NCI-H1436 treated with DMSO at 0.1 percent for 48 hours (cell line): Measurements from ENCODE around the gene COL16A1.
"Not testable (repeated sequence)": the region's sequence is repeated elsewhere in the genome, so short reads cannot be mapped to it uniquely, and the experiment has no call there.

Source experiments
- DNase-seq: peaks from one replicate; lab custom pipeline; 2025; lab: John Stamatoyannopoulos, UW

Gene COL16A1

DNA sequence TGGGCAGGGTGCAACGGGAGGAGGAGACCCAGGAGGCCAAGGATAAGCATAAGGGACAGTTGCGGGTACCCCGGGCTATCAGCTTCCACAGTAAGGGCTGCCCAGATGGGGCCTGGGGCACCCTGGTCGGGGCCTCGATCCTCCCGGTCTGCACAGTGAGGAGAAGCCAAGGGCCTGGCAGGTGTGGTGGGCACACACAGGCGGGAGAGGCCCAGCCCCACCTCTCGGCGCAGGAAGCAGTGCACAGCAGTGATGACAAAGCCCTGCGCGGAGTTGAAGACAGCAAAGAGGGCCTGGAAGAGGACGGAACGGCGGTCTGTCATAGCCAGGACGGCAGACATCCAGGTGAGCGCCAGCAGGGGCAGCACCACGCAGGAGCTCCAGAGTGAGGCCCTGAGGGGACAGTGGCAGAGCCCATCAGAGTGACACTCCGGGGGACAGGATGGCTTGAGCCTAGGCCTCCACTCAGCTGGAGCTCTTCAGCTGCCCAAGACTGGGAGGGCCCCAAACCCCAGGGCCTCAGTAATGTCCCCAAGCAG, 29.0 kb upstream of the COL16A1 start:
- no peak for DNase-seq

GRCh38 chr1:31732343-31732742, 28.5 kb upstream of the COL16A1 start:
- DNase-seq: no peak

DNA sequence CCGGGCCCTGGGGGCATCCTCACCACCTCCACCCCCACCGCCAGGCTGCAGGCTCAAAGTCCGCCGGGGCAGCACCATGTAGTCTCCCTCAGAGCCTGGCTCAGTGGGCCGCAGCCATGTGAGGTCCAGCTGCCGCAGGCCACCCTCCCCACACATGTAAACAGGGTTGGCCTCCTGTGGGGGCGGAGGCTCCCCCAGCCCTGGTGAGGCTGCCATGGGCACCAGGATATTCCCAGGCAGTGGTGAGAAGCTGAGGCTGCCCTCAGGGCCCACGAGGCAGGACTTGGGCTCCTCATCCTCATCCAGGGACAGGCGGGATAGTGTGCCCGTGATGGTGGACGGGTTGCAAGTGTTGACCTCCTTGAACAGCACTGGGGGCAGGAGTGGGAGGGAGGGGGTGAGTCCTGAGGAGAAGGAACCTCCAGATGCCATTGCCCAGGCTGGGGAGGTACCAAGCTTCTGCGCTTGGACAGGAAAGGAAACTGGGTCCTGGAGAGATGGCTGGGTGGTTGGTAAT, 27.3 kb upstream of the COL16A1 start:
- DNase-seq: no peak

GRCh38 chr1:31730336-31731048, 26.7 kb upstream of the COL16A1 start:
- DNase-seq: no peak

GRCh38 chr1:31727849-31728248, 24.0 kb upstream of the COL16A1 start:
- no peak for DNase-seq

DNA sequence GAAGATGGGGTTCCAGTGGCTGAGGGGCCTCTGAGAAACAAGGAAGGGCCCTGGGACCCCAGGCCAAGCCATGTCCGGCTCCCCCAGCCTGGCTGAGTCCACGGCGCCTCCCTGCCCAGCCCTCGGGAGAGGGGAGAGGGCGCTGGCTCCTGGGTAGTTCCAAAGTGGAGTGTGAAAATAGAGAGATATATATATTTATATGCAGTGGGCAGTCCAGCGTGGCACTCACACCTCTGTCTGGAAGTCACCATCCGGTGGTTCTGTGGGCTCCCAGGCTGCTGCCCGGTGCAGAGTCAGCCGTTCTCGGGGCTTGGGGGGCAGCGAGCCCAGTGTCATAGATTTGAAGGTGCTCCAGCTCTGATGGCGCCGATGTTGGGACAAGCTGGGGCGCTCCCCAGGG, 23.4 kb upstream of the COL16A1 start:
- DNase-seq: no peak

DNA sequence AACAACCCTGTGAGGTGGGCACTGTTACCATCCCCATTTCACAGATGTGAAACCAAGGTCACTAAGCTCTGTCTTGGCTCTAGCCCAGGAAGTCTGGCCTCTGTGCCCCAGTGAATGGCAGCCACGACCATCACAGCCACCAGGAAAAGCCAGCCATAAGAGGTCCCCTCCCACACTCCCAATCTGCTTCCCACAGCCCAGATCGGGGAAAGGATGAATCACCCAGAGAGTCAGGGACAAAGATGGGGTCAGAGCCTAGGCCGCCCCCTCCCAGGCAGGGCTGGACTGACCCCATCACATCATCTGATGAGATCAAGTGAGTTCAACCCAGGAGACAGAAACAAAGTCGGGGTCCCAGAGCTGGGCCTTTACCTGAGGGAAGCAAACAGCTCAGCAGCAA, 22.9 kb upstream of the COL16A1 start:
- no peak for DNase-seq

GRCh38 chr1:31725777-31726535, 22.1 kb upstream of the COL16A1 start:
- no peak for DNase-seq

DNA sequence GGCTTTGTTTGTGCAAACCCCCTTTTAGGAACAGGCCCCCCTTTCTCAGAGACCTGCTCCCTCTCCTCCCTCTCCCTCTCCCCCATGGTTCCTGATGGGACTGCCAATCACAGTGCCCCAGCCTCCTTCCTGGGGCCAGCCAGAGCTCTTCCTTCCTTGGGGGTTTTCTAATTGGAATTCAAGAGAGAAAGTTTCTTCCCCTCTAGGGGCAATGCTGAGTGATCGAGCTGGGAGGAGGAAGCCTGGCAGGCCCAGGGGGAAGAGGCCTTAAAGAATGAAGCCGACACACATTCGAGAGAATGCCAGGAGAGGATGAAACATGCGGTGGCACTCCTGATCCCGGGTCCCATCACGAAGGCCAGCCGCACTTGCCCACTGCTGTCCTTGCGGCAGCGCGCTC, 21.3 kb upstream of the COL16A1 start:
- no peak for DNase-seq

DNA sequence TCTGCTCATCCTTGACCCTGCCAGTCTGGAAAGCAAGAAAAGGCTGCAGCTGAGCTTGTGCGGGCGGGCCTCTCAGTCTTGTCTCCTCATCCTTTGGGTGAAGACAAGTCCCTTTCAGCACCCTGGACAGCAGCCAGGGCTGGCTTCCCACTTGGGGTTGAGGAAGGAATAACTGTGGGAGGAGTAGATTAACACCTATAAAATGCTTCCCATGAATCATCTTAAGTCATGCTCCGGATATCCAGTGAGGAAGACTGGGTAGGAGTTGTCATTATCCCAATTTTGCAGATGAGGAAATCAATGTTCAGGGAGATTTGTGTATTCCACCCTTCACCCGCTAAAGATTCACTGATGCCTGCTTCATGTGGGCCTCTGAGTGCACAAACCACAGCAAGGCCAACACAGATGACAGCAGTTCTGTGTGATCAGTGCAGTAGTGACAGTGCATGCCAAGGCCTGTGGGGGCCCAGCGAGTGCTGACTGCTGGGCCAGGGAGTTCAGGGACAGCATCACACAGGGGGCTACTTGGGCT, 20.1 kb upstream of the COL16A1 start:
- no peak for DNase-seq

DNA sequence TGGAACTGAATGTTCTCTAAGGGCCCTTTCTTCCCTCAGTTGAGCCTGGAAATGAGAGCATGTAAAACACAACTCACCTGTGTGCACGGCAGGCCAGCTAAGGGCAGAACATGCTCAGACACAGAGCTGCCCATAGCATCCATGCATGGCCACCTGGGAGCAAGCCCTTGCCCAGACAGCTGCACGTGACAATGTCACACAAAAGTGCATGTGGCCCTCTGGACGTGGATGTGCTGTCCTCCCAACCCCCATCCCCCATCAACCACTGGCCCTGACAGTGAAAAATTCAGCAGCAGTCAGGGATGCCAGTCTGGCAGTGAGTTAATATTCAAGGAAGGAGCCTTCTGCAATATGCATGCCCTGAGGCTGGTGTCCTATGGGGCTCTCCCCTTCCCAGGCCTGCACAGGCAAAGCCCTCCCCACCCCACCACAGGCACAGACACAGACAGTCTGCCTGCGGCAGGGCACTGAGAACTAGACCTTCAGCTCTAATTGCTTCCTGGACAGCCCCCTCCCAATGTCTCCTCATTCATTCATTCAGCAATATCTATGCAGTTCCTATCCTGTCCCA, 14.6 kb upstream of the COL16A1 start:
- DNase-seq: no peak

DNA sequence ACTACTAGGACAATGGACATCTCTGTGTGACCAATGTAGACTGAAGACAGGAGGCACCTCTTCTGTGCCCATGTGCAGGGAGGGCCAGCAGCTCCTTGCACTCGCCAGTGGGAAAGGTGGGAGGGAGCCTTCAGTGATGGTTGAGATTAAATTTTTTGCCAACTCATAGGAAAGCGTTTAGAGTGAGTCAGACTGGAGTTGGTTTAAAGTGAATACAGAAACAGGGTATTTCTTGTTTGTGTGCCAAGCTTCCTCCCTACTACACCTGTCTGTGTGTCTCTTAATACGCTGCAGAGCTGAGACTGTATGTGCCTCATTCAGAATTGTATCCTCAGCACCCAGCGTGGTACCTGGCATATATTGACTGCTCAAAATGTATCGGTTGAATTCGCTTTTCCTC, 13.5 kb upstream of the COL16A1 start:
- DNase-seq: no peak

DNA sequence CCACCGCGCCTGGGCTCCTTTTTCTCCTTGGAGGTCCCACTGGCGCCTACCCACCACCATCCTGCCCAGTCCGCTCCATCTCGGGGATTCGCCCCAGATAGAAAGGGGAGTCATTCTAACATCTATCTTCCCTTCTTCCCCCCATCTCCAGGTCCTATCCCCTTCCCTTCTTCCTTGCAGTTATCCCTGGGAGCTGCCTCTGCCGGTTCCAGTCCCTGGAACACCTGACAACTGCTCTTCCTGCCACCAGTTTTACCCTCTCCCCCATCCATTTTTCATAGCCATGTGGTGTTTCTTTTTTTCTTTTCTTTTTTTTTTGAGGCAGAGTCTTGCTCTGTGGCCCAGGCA, 12.0 kb upstream of the COL16A1 start:
- no peak for DNase-seq

- DNase-seq: no peak
Measured at GRCh38 chr1:31715087-31715872, 11.5 kb upstream of the COL16A1 start.

- no peak for DNase-seq
Measured at GRCh38 chr1:31714442-31715086, 10.7 kb upstream of the COL16A1 start.

DNA sequence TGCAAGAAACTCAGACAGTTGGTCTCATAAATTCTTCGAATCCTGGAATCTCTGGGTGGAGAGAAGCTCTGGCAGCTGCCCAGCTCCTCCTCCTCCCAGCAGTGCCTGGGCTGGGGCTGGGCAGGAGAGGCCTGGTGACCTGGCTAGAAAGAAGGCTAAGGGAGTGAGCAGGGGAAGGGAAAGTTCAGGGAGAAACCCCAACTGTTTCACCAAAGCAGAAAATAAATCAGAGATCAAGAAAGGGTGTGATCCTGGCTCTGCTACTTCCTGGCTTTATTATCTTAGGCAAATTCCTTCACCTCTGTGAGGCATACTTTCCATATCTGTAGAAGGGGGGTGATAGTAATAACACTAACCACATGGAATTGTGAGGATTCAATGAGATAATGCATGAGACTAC, 8.8 kb upstream of the COL16A1 start:
- DNase-seq: no peak

GRCh38 chr1:31712068-31712467, 8.3 kb upstream of the COL16A1 start:
- no peak for DNase-seq

- no peak for DNase-seq
Measured at GRCh38 chr1:31708324-31708723, 4.5 kb upstream of the COL16A1 start.

DNA sequence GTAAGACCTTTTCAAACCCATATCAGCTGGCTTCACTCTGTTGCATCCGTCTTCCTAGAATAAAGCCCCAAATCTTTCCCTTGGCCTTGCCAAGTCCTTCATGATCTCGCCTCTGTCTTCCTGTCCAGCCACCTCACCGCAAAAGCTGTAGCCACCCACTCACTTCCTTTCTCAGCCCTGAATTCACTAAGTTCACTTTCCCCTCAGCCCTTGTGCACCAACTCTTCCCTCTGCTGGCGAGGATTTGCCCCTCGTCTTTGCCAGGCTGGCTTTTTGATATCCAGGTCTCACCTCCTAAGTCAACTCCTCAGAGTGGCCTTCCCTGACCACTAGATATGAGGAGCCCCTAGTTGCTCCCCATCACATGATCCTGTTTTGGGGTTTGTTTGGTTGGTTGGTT, 3.9 kb upstream of the COL16A1 start:
- no peak for DNase-seq

DNA sequence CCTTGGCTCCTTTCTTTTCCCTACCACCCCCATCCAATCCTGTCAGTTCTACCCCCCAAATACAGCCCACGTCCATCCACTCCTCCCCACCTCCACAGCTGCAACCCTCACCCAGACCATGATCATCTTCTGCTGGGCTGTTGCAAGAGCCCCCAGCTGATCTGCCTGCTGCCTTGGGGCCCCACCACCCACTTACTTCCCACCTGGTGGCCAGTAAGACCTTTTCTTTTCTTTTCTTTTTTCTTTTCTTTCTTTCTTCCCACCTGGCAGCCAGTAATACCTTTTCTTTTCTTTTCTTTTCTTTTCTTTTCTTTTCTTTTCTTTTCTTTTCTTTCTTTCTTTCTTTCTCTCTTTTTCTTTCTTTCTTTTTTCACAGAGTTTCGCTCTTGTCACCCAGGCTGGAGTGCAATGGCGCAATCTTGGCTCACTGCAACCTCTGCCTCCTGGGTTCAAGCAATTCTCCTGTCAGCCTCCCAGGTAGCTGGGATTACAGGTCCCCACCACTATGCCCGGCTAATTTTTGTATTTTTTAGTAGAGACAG, 3.3 kb upstream of the COL16A1 start:
- DNase-seq: not testable (repeated sequence)
